Neural crest cell (in vitro differentiated cells): ENCODE data around the gene RAB5A. TPM values are rescaled to one million over a fixed set of nuclear protein-coding genes. Genes with fewer than 3 reads are reported as not detected.

ENCODE experiments used
- DNase-seq: peaks from one replicate; pipeline ENCODE4 v3.0.0; 2021; ENCODE audit warnings: low read depth, mixed read lengths, low spot score
- H3K27ac Mint-ChIP-seq: one replicate; pipeline ENCODE4 v1.8.0; 2021; ENCODE audit warnings: mild to moderate bottlenecking, mixed read lengths; ENCODE audit not compliant: unreplicated experiment
- H3K27me3 Mint-ChIP-seq: 2 replicates; pipeline ENCODE4 v1.8.0; 2021; ENCODE audit warnings: low read depth, mild to moderate bottlenecking, mixed read lengths
- H3K36me3 Mint-ChIP-seq: 2 replicates; pipeline ENCODE4 v1.8.0; 2021; ENCODE audit warnings: low read depth, mild to moderate bottlenecking, mixed read lengths
- H3K4me1 Mint-ChIP-seq: 2 replicates; pipeline ENCODE4 v1.8.0; 2021; ENCODE audit warnings: mixed read lengths
- H3K4me3 Mint-ChIP-seq: one replicate; pipeline ENCODE4 v1.8.0; 2021; ENCODE audit warnings: mild to moderate bottlenecking, mixed read lengths
- H3K9me3 Mint-ChIP-seq: 2 replicates; pipeline ENCODE4 v1.8.0; 2021; ENCODE audit warnings: mixed read lengths
- total RNA-seq: library from RNA; stranded (reverse); gene quantifications from 2 replicates; pipeline ENCODE4 v1.2.1, GENCODE V29; 2021
- TF ChIP-seq, protein P1 (sequence below): fragments of 200-600 bp; sonication (generic); conservative IDR thresholded peaks from 2 replicates; pipeline ENCODE4 v1.5.0; 2021; ENCODE audit warnings: antibody characterized with exemption, mild to moderate bottlenecking

Gene RAB5A
- total RNA-seq, 1 donor from 2014 or later = 39.4 TPM

GRCh38 chr3:19931180-19931692 lies 15.7 kb upstream of the RAB5A start:
- no peaks in the 10 kb centered on the region for H3K9me3 Mint-ChIP-seq
- peaks cover 4% of the 10 kb centered on the region for H3K27me3 Mint-ChIP-seq
- no peaks in the 10 kb centered on the region for H3K36me3 Mint-ChIP-seq
- H3K4me3 Mint-ChIP-seq = no peak overlapping the region
- DNase-seq = no peak
- H3K4me1 Mint-ChIP-seq = peaks cover 12% of the 10 kb centered on the region
- H3K27ac Mint-ChIP-seq = no peak overlapping the region
- TF ChIP-seq, protein P1, sequence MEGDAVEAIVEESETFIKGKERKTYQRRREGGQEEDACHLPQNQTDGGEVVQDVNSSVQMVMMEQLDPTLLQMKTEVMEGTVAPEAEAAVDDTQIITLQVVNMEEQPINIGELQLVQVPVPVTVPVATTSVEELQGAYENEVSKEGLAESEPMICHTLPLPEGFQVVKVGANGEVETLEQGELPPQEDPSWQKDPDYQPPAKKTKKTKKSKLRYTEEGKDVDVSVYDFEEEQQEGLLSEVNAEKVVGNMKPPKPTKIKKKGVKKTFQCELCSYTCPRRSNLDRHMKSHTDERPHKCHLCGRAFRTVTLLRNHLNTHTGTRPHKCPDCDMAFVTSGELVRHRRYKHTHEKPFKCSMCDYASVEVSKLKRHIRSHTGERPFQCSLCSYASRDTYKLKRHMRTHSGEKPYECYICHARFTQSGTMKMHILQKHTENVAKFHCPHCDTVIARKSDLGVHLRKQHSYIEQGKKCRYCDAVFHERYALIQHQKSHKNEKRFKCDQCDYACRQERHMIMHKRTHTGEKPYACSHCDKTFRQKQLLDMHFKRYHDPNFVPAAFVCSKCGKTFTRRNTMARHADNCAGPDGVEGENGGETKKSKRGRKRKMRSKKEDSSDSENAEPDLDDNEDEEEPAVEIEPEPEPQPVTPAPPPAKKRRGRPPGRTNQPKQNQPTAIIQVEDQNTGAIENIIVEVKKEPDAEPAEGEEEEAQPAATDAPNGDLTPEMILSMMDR = no peak

- Mint-ChIP-seq H3K4me3 (no peak overlapping the region), H3K4me1 (peaks cover 12% of the 10 kb centered on the region), H3K36me3 (no peaks in the 10 kb centered on the region), H3K9me3 (no peaks in the 10 kb centered on the region), H3K27ac (no peak overlapping the region), H3K27me3 (peaks cover 4% of the 10 kb centered on the region)
- no peak for DNase-seq
- TF ChIP-seq, protein P1 = no peak
Observed at GRCh38 chr3:19931767-19932188, 15.1 kb upstream of the RAB5A start.

DNA sequence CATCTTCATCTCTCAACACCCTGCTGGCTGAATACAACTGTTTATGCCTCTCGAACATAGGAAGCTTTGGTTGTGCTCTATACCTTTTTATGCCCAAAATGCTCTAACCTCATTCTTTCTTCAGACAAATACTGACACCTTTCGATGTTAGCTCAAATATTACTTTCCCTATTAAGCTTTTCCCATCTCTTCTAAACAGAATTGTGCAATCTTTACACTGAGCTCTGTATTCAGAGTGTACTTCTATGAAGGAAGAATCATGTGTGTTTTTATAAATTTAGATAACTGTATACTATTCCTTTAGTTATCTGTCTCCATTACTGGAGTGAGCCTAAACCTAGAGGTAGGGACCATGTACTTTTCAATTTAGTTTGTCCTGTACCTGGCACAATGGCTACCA lies 14.5 kb upstream of the RAB5A start:
- Mint-ChIP-seq H3K9me3 (no peaks in the 10 kb centered on the region), H3K27ac (no peak overlapping the region), H3K4me1 (peaks cover 12% of the 10 kb centered on the region), H3K4me3 (no peak overlapping the region), H3K27me3 (peaks cover 4% of the 10 kb centered on the region), H3K36me3 (no peaks in the 10 kb centered on the region)
- TF ChIP-seq, protein P1 = no peak
- no peak for DNase-seq

DNA sequence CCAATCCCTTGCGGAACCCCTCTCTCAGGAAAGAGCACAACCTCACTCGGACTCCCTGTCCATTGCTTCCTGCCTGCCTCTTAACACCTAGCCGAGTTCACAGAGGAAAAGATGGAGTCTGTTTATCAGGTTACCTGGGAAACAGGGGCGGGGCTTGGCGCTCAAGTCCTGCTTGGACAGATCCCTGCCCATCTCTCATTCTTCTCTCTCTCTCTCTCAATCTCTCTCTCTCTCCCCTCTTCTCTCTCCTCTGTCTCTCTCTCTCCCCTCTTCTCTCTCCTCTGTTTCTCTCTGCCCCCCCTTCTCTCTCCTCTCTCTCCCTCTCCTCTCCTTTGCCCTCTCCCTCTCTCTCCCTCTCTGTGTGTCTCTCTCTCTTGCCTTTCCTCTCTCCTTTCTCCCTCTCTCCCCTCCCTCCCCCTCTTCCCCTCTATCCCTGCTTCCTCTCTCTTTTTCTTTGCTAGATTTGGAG lies 12.8 kb upstream of the RAB5A start, which contains the start of gene EFHB:
TSS of gene EFHB (minus strand) at position 120 of the 469 bp plus-strand sequence. CDS start 199 bp downstream, outside the sequence.
- H3K4me1 Mint-ChIP-seq = peaks cover 12% of the 10 kb centered on the region
- DNase-seq = peak; percentile 41
- H3K4me3 Mint-ChIP-seq = peak within 1 kb of the TSS; percentile 2
- H3K9me3 Mint-ChIP-seq = no peaks in the 10 kb centered on the region
- TF ChIP-seq, protein P1 = no peak
- H3K36me3 Mint-ChIP-seq = no peaks in the 10 kb centered on the region
- peak within 1 kb of the TSS; percentile 75 for H3K27ac Mint-ChIP-seq
- peaks cover 4% of the 10 kb centered on the region for H3K27me3 Mint-ChIP-seq

DNA sequence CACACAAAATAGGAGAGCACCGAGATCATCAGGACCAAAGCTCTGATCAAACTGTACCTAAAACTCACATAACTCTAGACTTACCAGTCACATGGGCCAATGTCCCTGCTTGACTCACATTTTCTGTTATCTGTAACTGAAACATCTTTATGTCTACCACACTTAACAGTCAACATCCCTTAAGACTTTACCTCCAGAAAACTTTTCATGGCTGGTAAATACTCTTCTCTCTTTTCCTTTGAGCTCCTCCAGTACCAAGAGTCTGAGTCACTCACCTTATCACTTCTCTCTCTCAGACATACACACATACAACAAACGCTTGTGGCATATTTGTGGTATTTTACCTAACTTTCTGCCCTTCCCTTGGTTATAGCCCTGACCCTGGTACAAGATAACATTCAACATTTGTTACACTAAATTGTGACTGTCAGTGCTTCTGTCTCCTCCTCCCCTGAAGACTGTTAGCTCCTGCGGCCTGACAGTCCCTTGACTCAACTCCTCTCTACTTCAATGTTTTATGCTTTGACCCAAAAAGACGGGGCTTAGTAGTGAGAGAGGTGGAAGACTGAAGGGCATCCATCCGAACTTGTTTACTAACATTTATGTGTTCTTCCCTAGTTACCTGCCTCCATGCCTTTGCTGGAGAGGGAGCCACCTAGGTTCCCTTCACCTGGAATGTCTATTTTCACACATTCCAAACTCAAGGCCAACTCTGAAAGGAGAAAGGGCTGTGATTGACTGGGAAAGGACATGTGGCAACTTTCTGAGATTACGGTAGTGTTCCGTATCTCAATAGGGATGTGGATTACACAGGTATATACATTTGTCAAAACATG lies 9.2 kb upstream of the RAB5A start:
- H3K27me3 Mint-ChIP-seq = peaks cover 4% of the 10 kb centered on the region
- peaks cover 5% of the 10 kb centered on the region for H3K9me3 Mint-ChIP-seq
- H3K36me3 Mint-ChIP-seq = peaks cover 7% of the 10 kb centered on the region
- no peak overlapping the region for H3K27ac Mint-ChIP-seq
- TF ChIP-seq, protein P1 = no peak
- DNase-seq = no peak
- peaks cover 12% of the 10 kb centered on the region for H3K4me1 Mint-ChIP-seq
- no peak overlapping the region for H3K4me3 Mint-ChIP-seq
